Activated T-cell treated with anti-CD3 and anti-CD28 coated beads, Interleukin-2, amount 50 U/mL, for 24 hours (primary cell): ENCODE measurements around the gene NKPD1.

ENCODE experiments used
- DNase-seq: peaks from one replicate; pipeline ENCODE4 v3.0.0-alpha.2; 2020
- H3K27ac Mint-ChIP-seq: 2 replicates; pipeline ENCODE4 v1.8.0; 2020; ENCODE audit warnings: mild to moderate bottlenecking, mixed read lengths
- H3K27me3 Mint-ChIP-seq: 2 replicates; pipeline ENCODE4 v1.8.0; 2020; ENCODE audit warnings: mixed read lengths
- H3K36me3 Mint-ChIP-seq: 2 replicates; pipeline ENCODE4 v1.8.0; 2020; ENCODE audit warnings: low read depth, mixed read lengths
- H3K4me1 Mint-ChIP-seq: 2 replicates; pipeline ENCODE4 v1.8.0; 2020; ENCODE audit warnings: low read depth, mixed read lengths
- H3K4me3 Mint-ChIP-seq: 2 replicates; pipeline ENCODE4 v1.8.0; 2020; ENCODE audit warnings: mild to moderate bottlenecking, moderate library complexity, mixed read lengths
- H3K9me3 Mint-ChIP-seq: 2 replicates; pipeline ENCODE4 v1.8.0; 2020; ENCODE audit warnings: mixed read lengths

The NKPD1 gene, protein sequence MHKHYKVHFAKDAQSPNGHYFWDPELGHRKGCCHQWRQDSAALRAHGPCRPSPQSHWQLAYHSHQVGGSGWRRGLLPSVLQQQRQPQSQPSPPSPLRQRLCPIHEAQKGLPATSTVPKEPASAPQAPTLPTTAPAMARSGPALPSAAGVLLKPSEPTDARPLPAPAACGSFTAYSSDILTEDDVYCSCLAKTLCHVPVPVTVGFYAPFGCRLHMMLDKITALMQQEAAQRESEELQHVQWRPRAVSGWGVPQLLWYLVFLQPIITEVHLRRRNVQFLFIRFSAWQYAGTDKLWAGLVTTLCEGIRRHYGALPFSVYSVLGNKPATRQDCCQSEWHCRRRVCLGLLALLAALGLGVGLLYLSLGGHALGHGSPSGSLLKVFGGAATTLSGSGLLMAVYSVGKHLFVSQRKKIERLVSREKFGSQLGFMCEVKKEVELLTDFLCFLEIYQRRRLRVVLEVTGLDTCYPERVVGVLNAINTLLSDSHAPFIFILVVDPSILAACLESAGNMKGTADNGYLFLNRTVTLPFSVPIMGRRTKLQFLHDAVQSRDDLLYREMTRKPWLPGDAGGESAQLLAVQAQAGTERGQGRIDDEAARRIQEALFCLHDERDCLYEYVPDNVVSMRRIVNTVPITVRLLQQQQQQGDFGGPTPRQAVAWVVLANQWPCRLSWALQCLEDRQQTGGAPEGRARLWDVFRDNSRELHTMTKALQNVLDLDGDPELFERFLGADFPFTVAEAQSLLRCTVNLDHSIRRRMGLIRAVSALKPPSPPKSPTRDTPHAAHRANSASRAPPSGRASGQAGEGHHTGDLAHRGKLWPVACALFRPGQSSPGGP

DNA sequence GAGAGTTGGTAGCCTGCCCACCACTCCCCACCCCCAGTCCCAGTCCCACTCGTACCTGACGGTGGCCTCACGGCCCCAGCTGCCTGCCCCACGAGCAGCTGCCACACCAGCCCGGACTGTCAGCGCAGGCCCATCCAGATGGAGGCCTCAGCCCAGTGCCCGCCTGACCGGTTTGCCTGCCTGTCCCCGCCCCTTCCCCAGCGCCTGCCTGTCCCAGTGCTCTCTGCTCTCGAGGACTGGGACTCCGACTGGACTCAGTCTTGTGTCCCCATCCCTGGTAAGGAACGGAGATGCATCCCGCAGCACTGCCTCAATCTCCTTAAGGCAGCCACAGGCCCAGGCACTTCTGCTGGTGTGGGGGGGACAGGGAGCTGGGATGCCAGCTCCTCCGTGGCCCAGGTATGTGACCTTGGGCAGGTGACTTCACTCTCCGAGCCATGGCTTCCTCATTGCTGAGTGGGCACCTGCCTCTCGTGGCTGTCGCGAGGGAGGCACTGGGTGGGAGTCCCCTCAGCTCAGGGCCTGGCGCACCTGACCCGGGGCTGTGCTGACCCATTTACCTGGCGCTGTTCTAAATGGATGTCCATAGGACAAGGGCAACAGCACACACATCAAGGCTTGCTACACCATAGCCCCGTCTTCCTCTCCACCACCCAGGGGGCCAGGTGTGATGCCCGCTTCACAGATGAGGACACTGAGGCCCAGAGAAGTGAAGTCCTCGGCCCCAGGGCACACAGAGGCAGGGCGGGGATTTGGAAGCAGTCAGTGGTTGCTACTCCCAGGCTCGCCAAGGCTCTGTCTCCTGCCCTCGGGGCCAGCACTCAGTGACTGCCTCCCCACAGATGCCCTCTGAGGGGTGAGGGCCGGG is at the start of gene NKPD1:
NKPD1 (minus strand) TSS at position 113 of the 868 bp plus-strand sequence. CDS start 832 bp downstream, outside the sequence.
- no peak for DNase-seq
- Mint-ChIP-seq H3K36me3 (no peaks in the 10 kb centered on the region), H3K4me1 (peaks cover 13% of the 10 kb centered on the region), H3K27me3 (peaks cover 9% of the 10 kb centered on the region), H3K9me3 (no peaks in the 10 kb centered on the region), H3K27ac (peak within 1 kb of the TSS; percentile 60), H3K4me3 (no peak within 1 kb of the TSS)

DNA sequence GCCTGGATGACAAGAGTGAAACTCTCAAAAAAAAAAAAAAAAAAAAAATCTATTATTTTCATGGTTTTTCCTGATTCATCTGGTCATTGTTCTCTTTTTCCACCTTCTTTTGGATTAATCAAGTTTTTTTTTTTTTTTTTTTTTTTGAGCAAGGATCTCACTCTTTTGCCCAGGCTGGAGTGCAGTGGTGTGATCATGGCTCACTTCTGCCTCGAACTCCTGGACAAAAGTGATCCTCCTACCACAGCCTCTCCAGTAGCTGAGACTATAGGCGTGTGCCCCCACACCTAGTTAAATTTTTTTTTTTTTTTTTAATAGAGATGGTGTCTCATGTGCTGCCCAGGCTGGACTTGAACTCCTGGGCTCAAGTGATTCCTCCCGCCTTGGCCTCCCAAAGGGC is 45.5 kb upstream of the NKPD1 start:
- Mint-ChIP-seq H3K4me1 (no peaks in the 10 kb centered on the region), H3K27me3 (peaks cover 3% of the 10 kb centered on the region), H3K4me3 (no peak overlapping the region), H3K27ac (no peak overlapping the region), H3K9me3 (no peaks in the 10 kb centered on the region), H3K36me3 (no peaks in the 10 kb centered on the region)
- no peak for DNase-seq

DNA sequence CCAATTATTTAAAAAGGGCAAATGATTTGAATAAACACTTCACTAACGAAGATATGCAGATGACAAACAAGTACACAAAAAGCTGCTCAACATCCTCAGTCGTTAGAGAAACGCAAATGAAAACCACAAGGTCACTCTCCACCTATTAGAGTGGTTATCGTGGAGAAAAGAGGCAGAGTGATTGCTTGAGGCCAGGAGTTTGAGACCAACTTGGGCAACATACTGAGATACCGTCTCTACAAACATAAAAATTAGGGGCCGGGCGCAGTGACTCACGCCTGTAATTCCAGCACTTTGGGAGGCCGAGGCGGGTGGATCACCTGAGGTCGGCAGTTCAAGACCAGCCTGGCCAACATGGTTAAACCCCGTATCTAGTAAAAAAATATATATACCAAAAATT is 45.0 kb upstream of the NKPD1 start:
- no peaks in the 10 kb centered on the region for H3K27me3 Mint-ChIP-seq

DNA sequence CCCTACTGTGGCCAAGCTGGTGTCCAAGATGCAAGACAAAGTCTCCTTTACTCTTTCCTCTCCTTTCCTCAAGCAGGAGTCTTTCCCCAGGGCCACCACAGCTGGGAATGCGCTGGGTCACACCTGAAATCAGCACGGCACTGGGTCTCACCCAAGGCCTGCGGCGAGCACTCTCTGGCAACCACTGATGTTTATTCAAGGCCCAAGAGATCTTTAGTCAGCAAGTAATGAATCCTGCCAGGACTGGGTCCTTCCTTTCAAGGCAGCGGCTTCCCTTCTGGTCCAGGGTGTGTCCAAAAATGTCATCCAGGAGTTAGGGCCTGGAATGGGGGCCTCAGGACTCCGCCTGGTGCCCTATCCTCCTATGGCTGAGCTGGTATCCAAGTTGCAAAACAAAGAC is 41.9 kb upstream of the NKPD1 start:
- no peaks in the 10 kb centered on the region for H3K36me3 Mint-ChIP-seq
- H3K9me3 Mint-ChIP-seq, result no peaks in the 10 kb centered on the region
- DNase-seq, result no peak
- no peaks in the 10 kb centered on the region for H3K4me1 Mint-ChIP-seq
- no peaks in the 10 kb centered on the region for H3K27me3 Mint-ChIP-seq
- H3K27ac Mint-ChIP-seq, result no peak overlapping the region
- H3K4me3 Mint-ChIP-seq, result no peak overlapping the region

More for the DNA sequence above, 45.0 kb upstream of the NKPD1 start:
- Mint-ChIP-seq H3K4me1 (no peaks in the 10 kb centered on the region), H3K9me3 (no peaks in the 10 kb centered on the region), H3K4me3 (no peak overlapping the region), H3K27ac (no peak overlapping the region), H3K36me3 (no peaks in the 10 kb centered on the region)
- DNase-seq, result no peak

DNA sequence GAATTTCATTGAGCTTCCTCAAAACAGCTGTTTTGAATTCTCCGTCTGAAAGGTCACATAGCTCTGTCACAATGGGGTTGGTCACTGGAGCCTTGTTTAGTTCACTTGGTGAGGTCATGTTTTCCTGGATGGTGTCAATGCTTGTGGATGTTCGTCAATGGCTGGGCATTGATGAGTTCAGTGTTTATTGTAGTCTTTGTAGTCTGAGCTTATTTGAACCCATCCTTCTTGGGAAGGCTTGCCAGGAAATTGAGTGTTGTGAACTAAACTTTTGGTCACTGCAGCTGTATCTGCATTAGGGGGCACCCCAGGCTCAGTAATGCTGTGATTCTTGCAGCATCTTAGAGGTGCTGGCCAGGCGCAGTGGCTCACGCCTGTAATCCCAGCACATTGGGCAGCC is 39.8 kb upstream of the NKPD1 start:
- DNase-seq, result no peak
- H3K27me3 Mint-ChIP-seq, result no peaks in the 10 kb centered on the region
- H3K4me1 Mint-ChIP-seq, result no peaks in the 10 kb centered on the region
- H3K9me3 Mint-ChIP-seq, result no peaks in the 10 kb centered on the region
- H3K4me3 Mint-ChIP-seq, result no peak overlapping the region
- H3K36me3 Mint-ChIP-seq, result no peaks in the 10 kb centered on the region
- H3K27ac Mint-ChIP-seq, result no peak overlapping the region

DNA sequence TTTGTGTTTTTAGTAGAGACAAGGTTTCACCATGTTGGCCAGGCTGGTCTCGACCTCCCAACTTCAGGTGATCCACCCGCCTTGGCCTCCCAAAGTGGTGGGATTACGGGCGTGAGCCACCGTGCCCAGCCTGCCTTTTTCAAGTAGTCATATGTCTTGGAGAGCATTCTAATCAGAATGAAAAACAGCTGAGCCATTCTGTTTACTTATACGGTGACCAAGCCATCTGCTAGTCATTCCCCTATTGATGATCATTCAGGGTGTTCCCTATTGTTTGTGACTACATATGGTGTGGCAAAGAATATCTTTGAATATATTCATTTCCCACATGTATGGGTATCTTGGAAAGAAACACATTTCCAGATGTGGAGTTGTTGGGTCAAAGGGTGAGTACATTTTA is 35.0 kb upstream of the NKPD1 start:
- H3K4me3 Mint-ChIP-seq, result no peak overlapping the region
- H3K9me3 Mint-ChIP-seq, result no peaks in the 10 kb centered on the region
- no peaks in the 10 kb centered on the region for H3K27me3 Mint-ChIP-seq
- no peak for DNase-seq
- H3K4me1 Mint-ChIP-seq, result no peaks in the 10 kb centered on the region
- H3K27ac Mint-ChIP-seq, result no peak overlapping the region
- no peaks in the 10 kb centered on the region for H3K36me3 Mint-ChIP-seq

DNA sequence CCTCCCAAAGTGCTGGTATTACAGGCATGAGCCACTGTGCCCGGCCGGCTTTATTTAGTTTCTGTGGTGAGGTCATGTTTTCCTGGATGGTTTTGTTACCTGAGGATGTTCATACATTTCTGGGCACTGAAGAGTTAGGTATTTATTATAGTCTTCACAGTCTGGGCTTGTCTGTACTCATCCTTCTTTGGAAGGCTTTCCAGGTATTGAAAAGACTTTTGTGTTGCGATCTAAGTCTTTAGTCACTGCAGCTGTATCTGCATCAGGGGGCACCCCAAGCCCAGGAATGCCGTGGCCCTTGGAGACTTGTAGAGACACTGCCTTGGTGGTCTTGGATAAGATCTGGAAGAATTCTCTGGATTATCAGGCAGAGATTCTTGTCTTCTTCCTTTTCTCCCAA is 30.6 kb upstream of the NKPD1 start:
- peaks cover 2% of the 10 kb centered on the region for H3K36me3 Mint-ChIP-seq
- peaks cover 3% of the 10 kb centered on the region for H3K4me1 Mint-ChIP-seq
- H3K9me3 Mint-ChIP-seq, result no peaks in the 10 kb centered on the region
- no peak for DNase-seq
- H3K27me3 Mint-ChIP-seq, result no peaks in the 10 kb centered on the region
- H3K4me3 Mint-ChIP-seq, result no peak overlapping the region
- no peak overlapping the region for H3K27ac Mint-ChIP-seq

DNA sequence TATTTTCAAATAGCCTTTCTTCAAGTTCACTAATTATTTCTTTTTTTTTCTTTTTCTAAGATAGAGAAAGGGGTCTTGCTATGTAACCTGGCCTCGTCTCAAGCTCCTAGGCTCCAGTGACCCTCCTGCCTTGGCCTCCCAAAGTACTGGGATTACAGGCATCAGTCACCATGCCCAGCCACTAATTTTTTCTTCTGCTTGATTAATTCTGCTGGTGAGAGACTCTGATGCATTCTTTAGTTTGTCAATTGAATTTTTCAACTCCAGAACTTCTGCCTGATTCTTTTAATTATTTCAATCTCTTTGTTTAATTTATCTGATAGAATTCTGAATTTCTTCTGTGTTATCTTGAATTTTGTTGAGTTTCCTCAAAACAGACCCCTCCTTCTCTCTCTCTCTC is 29.2 kb upstream of the NKPD1 start:
- DNase-seq, result no peak
- H3K4me1 Mint-ChIP-seq, result peaks cover 3% of the 10 kb centered on the region
- H3K4me3 Mint-ChIP-seq, result no peak overlapping the region
- no peaks in the 10 kb centered on the region for H3K27me3 Mint-ChIP-seq
- H3K27ac Mint-ChIP-seq, result no peak overlapping the region
- peaks cover 2% of the 10 kb centered on the region for H3K36me3 Mint-ChIP-seq
- H3K9me3 Mint-ChIP-seq, result no peaks in the 10 kb centered on the region

DNA sequence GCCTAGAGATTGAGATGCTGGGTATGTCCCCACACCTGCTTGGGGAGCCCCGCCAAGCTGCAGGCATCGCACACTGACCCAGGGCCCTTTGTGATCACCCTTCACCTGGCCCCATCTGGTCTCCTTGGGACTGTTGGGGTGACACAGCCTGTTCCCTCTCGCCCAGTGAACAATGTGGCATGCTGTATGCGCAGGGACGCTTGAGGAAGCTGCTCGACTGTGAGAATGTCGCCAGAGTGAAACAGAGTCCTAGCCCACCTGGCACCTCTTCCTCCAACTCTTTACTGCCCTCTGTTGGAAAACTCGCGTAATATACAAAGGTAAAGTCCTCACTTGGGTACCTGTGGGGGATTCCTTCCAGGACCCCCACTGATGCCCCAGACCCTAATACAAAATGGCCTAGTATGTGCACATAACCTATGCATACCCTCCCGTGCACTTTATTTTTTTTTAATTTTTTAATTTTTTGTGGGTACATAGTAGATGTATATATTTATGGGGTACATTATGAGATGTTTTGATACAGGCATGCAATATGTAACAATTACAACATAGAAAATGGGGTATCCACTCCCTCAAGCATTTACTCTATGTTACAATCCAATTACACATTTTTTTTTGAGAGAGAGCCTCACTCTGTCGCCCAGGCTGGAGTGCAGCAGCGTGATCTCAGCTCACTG is 26.8 kb upstream of the NKPD1 start:
- Mint-ChIP-seq H3K27ac (no peak overlapping the region), H3K27me3 (no peaks in the 10 kb centered on the region), H3K4me1 (peaks cover 3% of the 10 kb centered on the region), H3K9me3 (no peaks in the 10 kb centered on the region), H3K36me3 (peaks cover 2% of the 10 kb centered on the region), H3K4me3 (no peak overlapping the region)
- DNase-seq, result no peak

DNA sequence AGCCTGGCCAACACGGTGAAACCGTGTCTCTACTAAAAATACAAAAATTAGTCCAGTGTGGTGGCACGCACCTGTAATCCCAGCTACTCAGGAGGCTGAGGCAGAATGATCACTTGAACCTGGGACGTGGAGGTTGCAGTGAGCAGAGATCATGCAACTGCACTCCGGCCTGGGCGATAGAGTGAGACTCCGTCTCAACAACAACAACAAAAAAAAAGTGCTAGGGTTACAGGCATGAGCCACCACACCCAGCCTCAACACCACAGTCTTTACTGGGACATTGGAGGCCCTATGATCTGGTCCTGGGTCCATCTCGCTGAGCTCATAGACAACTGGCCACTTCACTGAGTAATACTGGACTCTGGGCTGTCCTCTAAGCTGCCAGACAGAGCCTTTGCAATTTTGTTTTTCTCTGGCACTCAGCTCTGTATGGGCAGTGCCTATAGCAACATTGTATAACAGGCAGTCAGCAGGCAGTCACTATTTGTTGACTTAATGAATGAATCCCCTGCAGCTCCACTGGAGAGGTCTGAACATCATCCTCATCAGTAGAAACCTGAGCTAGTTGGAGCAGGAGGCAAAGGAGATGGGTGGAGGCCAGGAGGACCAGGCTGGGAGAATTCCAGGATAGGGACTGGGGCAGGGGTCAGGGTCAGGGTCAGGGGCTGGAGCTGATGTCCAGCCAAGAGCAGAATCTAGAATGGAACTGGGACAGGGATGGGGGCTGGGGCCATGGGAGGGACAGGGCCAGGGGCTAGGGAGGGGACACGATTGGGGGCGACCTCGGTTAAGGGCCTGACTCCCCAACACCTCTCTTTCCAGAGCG is 25.9 kb upstream of the NKPD1 start:
- peaks cover 2% of the 10 kb centered on the region for H3K36me3 Mint-ChIP-seq
- H3K4me3 Mint-ChIP-seq, result no peak overlapping the region
- H3K27ac Mint-ChIP-seq, result no peak overlapping the region
- H3K4me1 Mint-ChIP-seq, result peaks cover 3% of the 10 kb centered on the region
- H3K9me3 Mint-ChIP-seq, result no peaks in the 10 kb centered on the region
- no peak for DNase-seq
- H3K27me3 Mint-ChIP-seq, result no peaks in the 10 kb centered on the region

DNA sequence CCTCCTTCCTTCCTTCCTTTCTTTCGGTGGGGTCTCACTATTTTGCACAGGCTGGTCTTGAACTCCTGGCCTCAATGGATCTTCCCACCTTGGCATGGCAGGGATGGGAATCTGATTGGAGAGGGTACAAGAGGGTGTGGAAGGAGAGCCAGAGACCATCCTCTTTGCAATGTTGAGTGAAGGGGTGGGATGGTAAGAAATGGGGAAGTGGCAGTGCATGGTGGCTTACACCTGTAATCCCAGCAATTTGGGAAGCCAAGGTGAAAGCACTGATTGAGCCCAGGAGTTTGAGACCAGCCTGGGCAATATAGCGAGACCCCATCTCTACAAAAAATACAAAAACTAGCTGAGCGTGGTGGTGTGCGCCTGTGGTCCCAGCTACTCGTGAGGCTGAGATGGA is 23.3 kb upstream of the NKPD1 start:
- no peak for DNase-seq
- Mint-ChIP-seq H3K36me3 (peaks cover 15% of the 10 kb centered on the region), H3K9me3 (no peaks in the 10 kb centered on the region), H3K27me3 (no peaks in the 10 kb centered on the region), H3K27ac (no peak overlapping the region), H3K4me3 (no peak overlapping the region), H3K4me1 (peaks cover 22% of the 10 kb centered on the region)

DNA sequence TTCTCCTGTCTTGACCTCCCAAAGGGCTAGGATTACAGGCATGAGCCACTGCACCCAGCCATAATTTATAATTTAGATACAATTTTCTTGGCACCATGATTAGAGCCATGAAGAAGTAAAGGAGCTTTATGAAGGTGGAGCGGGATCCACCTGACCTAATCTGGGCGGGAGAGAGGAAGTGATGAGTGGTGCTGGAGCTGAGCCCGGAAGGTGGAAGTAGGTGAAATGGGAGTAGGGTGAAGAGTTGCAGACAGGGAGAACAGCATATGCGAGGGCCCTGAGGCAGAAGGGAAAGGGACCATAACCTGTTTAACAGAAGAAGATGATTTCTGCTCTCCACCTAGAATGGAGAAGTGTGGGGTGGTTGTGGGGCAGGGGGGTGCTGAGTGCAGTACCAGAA is 22.0 kb upstream of the NKPD1 start:
- DNase-seq, result no peak
- no peak overlapping the region for H3K4me3 Mint-ChIP-seq
- H3K4me1 Mint-ChIP-seq, result peaks cover 23% of the 10 kb centered on the region
- peaks cover 22% of the 10 kb centered on the region for H3K36me3 Mint-ChIP-seq
- H3K27me3 Mint-ChIP-seq, result no peaks in the 10 kb centered on the region
- no peaks in the 10 kb centered on the region for H3K9me3 Mint-ChIP-seq
- H3K27ac Mint-ChIP-seq, result no peak overlapping the region

DNA sequence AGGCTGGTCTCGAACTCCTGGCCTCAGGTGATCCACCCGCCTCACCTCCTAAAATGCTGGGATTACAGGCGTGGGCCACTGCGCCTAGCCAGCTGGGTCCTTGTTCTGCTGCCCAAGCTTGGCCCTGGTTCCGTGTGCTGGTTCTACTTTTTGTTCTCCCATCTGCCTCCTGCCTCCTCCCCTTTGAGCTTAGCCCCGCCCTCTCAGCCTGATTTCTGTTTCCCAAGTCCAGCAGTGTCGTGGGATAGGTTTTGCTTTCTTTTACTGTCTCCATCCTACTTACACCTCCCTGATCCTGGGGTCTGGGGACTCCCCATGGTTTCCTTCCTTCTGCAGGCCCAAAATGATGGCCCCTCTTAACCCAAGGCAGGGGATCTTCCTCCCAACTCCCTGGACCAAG is 20.2 kb upstream of the NKPD1 start:
- Mint-ChIP-seq H3K27me3 (no peaks in the 10 kb centered on the region), H3K9me3 (no peaks in the 10 kb centered on the region), H3K36me3 (peaks cover 25% of the 10 kb centered on the region), H3K4me1 (peaks cover 28% of the 10 kb centered on the region), H3K4me3 (peak overlapping the region; percentile 80), H3K27ac (peak overlapping the region; percentile 80)
- no peak for DNase-seq
